ENCODE measurements around the gene VRK3. TPM values are rescaled to one million over a fixed set of nuclear protein-coding genes. Genes with fewer than 3 reads are reported as not detected.
A peak's percentile ranks its signal among the peaks of the same experiment; 100 is the strongest.

The VRK3 gene
- total and polyA plus RNA-seq, 9 donors, result 26.1 to 52.5 (median 34.0) TPM

GRCh38 chr19:50046649-50047503, 21.7 kb upstream of the VRK3 start:
- WGBS, 3 donors, result 57 to 60% (median 59%) methylated on average over 14 of the region's 14 CpGs
- TF ChIP-seq POLR2A (IDR thresholded peaks at IDR 0.05) (no peak), EP300 (IDR thresholded peaks at IDR 0.05) (no peak)
- TF ChIP-seq, protein P1, sequence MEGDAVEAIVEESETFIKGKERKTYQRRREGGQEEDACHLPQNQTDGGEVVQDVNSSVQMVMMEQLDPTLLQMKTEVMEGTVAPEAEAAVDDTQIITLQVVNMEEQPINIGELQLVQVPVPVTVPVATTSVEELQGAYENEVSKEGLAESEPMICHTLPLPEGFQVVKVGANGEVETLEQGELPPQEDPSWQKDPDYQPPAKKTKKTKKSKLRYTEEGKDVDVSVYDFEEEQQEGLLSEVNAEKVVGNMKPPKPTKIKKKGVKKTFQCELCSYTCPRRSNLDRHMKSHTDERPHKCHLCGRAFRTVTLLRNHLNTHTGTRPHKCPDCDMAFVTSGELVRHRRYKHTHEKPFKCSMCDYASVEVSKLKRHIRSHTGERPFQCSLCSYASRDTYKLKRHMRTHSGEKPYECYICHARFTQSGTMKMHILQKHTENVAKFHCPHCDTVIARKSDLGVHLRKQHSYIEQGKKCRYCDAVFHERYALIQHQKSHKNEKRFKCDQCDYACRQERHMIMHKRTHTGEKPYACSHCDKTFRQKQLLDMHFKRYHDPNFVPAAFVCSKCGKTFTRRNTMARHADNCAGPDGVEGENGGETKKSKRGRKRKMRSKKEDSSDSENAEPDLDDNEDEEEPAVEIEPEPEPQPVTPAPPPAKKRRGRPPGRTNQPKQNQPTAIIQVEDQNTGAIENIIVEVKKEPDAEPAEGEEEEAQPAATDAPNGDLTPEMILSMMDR (IDR thresholded peaks at IDR 0.05), result peak in 1 of 3 donors; percentile 10
- intact Hi-C loops (cut with DNase I), result no loop called here
- Histone ChIP-seq H3K4me1 (ENCODE audit: insufficient read depth) (no peaks in the 10 kb centered on the region), H3K9me3 (peaks cover 23 to 35% of the 10 kb centered on the region in 2 donors), H3K36me3 (peaks cover 8% of the 10 kb centered on the region), H3K27me3 (no peaks in the 10 kb centered on the region), H3K4me3 (no peak overlapping the region), H3K27ac (no peak overlapping the region)
- peak in 3 of 5 donors; percentile 36 to 55 (median 50) for DNase-seq

- H3K4me3 ChIP-seq, result no peak overlapping the region
- H3K27ac ChIP-seq, result no peak overlapping the region
- WGBS, 3 donors, result 97 to 99% (median 98%) methylated on average over 7 of the region's 7 CpGs
- DNase-seq, result no peak
- H3K9me3 ChIP-seq, result peaks cover 23 to 35% of the 10 kb centered on the region in 2 donors
- TF ChIP-seq POLR2A (IDR thresholded peaks at IDR 0.05), result no peak
- TF ChIP-seq EP300 (IDR thresholded peaks at IDR 0.05), result no peak
- TF ChIP-seq, protein P1 (IDR thresholded peaks at IDR 0.05), result no peak
- H3K36me3 ChIP-seq, result peaks cover 12% of the 10 kb centered on the region
- no peaks in the 10 kb centered on the region for H3K27me3 ChIP-seq
- intact Hi-C loops (cut with DNase I), result no loop called here
- H3K4me1 ChIP-seq (ENCODE audit: insufficient read depth), result no peaks in the 10 kb centered on the region
Measured at GRCh38 chr19:50044922-50045321, 19.8 kb upstream of the VRK3 start.

DNA sequence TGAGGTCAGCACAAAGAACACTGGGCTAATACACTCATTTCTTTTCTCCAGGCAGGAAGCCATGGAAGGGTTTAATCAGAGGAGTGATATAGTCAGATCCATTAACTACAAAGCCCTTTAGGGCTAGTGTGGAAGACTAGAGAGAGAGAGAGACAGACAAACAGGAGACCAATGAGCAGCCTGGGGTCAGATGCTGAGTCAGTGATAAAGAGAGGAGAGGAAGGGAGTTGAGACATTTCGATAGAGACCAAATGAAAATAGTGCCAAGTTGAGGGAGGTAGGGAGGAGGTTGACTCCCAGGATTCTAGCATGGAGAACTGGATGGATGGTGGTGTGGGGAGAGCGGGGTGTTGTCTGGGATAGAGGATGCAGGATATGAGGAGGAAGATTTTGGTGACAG, 18.8 kb upstream of the VRK3 start:
- intact Hi-C loops (cut with DNase I), result no loop called here

GRCh38 chr19:50042363-50043024, 17.3 kb upstream of the VRK3 start:
- intact Hi-C loops (cut with DNase I), result no loop called here
- Histone ChIP-seq H3K27me3 (no peaks in the 10 kb centered on the region), H3K9me3 (peaks cover 23 to 35% of the 10 kb centered on the region in 2 donors), H3K4me3 (no peak overlapping the region), H3K27ac (no peak overlapping the region), H3K4me1 (ENCODE audit: insufficient read depth) (no peaks in the 10 kb centered on the region), H3K36me3 (peaks cover 12% of the 10 kb centered on the region)
- WGBS, 3 donors, result 95 to 98% (median 98%) methylated on average over 6 of the region's 6 CpGs
- TF ChIP-seq POLR2A (IDR thresholded peaks at IDR 0.05), result no peak
- TF ChIP-seq, protein P1 (IDR thresholded peaks at IDR 0.05), result no peak
- no peak for TF ChIP-seq EP300 (IDR thresholded peaks at IDR 0.05)
- no peak for DNase-seq

More for the DNA sequence above, 18.8 kb upstream of the VRK3 start:
- TF ChIP-seq POLR2A (IDR thresholded peaks at IDR 0.05), result no peak
- TF ChIP-seq EP300 (IDR thresholded peaks at IDR 0.05), result no peak
- TF ChIP-seq, protein P1 (IDR thresholded peaks at IDR 0.05), result no peak
- DNase-seq, result no peak
- Histone ChIP-seq H3K4me3 (no peak overlapping the region), H3K27ac (no peak overlapping the region), H3K36me3 (peaks cover 12% of the 10 kb centered on the region), H3K9me3 (peaks cover 23 to 35% of the 10 kb centered on the region in 2 donors), H3K4me1 (ENCODE audit: insufficient read depth) (no peaks in the 10 kb centered on the region), H3K27me3 (no peaks in the 10 kb centered on the region)
- 98 to 100% (median 98%) methylated on average over 2 of the region's 2 CpGs for WGBS, 3 donors

Data from ovary (tissue), 9 donors.